ENCODE measurements around the gene GLRA3.

- TF ChIP-seq, protein P1, sequence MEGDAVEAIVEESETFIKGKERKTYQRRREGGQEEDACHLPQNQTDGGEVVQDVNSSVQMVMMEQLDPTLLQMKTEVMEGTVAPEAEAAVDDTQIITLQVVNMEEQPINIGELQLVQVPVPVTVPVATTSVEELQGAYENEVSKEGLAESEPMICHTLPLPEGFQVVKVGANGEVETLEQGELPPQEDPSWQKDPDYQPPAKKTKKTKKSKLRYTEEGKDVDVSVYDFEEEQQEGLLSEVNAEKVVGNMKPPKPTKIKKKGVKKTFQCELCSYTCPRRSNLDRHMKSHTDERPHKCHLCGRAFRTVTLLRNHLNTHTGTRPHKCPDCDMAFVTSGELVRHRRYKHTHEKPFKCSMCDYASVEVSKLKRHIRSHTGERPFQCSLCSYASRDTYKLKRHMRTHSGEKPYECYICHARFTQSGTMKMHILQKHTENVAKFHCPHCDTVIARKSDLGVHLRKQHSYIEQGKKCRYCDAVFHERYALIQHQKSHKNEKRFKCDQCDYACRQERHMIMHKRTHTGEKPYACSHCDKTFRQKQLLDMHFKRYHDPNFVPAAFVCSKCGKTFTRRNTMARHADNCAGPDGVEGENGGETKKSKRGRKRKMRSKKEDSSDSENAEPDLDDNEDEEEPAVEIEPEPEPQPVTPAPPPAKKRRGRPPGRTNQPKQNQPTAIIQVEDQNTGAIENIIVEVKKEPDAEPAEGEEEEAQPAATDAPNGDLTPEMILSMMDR (IDR thresholded peaks at IDR 0.05): no peak
- TF ChIP-seq EZH2 (IDR thresholded peaks at IDR 0.05) (no peak), EZH2phosphoT487 (IDR thresholded peaks at IDR 0.05) (no peak)
Measured at GRCh38 chr4:174864031-174864430, 35.0 kb upstream of the GLRA3 start.

Measured in neural progenitor cell (in vitro differentiated cells).